Measurements from ENCODE around the gene KCNA10.
A peak's percentile ranks its signal among the peaks of the same experiment; 100 is the strongest.
"Not testable (repeated sequence)": the region's sequence is repeated elsewhere in the genome, so short reads cannot be mapped to it uniquely, and the experiment has no call there.

The KCNA10 gene

GRCh38 chr1:110529011-110529410 is 10.0 kb upstream of the KCNA10 start:
- no peak for DNase-seq

- DNase-seq: no peak
Observed at GRCh38 chr1:110526201-110526780, 7.3 kb upstream of the KCNA10 start.

DNA sequence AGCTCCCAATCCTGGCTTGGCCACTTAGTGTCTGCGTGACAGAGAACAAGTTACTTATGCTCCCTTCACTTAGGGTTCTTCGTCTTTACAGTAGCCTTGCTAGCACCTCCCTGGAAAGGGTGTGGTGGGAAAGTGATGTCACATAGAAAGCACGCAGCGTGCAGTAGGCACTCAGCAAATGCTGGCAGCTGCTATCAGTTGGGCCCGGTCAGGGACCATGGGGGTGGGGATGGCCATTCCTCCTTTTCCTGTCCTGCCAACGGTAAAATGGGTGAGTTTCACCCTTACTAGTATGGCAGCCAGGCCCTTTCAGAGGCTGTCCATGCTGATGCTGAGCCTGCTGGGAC is 6.2 kb upstream of the KCNA10 start:
- DNase-seq: no peak

- DNase-seq: peak; percentile 72
Observed at GRCh38 chr1:110524311-110525248, 5.6 kb upstream of the KCNA10 start.

GRCh38 chr1:110523011-110523410 is 4.0 kb upstream of the KCNA10 start:
- DNase-seq: no peak

DNA sequence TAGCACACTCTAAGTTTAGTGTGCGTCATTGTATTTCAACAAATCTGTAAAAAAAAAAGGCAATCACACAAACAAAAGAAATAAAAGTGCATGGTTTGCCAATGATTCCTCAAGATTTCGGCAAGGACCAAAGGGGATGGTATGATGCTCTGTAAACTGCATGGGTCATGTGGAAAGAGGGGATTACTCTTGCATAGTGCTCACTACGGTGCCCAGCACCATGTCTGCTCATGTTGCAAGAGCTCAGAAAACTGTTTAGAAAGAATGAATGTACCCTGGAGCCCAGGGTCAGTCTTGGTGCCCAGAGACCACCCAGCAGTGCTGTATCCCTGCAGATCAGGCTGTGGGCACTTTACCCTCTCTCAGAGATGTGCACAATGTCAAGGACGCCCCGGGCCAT is 3.6 kb upstream of the KCNA10 start:
- DNase-seq: no peak

GRCh38 chr1:110520827-110521226 is 1.9 kb upstream of the KCNA10 start:
- no peak for DNase-seq

DNA sequence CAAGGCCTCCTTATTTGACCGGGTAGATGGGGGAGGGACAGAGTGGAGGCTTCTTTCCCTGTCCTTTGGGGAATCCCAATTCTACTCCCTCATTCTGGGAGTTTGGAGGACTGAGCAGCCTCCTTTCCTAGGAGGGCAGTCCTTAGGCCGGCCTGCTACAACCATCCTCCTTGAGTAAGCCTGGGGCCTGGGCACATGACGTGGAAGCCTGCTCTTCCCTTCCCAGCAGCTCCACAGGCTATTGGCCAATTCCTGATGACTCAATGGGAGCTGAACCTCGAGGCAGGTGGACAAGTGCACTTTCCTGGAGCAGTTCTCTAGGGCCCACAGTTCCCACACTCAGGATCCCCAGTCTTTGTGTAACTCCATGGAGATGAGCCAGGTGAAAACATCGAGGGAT is 3.1 kb downstream of the KCNA10 start:
- DNase-seq: no peak

DNA sequence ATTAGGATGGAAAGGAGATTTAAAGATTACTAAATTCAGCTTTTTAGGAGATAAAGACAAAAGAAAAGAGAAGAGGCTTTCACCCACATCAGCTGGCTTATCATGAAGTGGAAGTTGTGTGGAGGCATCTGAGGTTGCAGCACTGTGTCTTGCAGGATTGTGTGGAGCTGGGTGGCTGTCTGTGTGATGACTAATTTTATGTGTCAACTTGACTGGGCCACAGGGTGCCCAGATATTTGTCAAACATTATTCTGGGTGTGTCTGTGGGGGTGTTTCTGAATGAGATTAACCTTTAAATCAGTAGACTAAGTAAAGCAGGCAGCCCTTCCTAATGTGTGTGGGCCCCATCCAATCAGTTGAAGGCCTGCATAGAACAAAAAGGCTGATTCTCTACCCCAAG is 3.9 kb downstream of the KCNA10 start:
- no peak for DNase-seq

- no peak for DNase-seq
Observed at GRCh38 chr1:110513511-110513910, 5.5 kb downstream of the KCNA10 start.

DNA sequence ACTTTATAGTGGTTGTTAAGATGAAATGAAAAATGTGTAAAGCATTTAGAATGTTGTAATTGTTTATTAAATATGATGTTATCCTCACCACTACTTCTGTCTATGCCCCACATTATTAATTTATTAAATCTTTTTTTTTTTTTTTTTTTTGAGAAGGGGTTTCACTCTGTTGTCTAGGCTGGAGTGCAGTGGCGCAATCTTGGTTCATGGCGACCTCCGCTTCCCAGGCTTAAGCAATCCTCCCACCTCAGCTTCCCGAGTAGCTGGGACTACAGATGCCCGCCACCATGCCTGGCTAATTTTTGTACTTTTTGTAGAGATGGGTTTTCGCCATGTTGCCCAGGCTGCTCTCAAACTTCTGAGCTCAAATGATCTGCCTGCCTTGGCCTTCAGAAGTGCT is 7.5 kb downstream of the KCNA10 start:
- DNase-seq: no peak

DNA sequence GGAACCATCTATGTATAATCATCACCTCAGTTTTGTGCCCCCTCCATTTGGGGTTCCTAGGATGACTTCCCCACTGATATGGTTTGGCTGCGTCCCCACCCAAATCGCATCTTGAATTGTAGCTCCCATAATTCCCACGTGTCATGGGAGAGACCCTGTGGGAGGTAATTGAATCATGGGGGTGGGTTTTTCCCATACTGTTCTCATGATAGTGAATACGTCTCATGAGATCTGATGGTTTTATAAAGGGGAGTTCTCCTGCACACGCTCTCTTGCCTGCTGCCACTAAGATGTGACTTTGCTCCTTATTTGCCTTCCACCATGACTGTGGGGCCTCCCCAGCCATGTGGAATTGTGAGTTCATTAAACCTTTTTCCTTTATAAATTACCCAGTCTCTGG is 8.1 kb downstream of the KCNA10 start:
- not testable (repeated sequence) for DNase-seq

DNA sequence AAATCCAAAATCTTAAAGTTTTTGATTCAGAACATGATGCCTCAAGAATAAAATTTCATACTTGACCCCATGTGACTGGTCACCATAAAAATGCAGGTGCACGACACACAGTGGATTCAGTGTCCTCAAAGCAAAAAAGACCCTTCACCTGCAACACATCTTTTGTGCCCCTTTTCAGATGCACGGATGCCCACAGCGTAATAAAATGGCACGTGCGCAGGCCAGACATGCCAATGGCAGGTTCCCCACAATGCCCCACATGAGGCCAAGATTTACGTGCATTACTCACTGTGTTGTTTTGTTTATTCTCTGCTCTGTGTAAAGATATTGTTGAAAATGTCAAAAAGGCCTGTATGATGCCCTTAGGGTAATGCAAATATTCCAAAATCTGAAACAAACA is 9.3 kb downstream of the KCNA10 start:
- no peak for DNase-seq

GRCh38 chr1:110508028-110508940 is 10.7 kb downstream of the KCNA10 start:
- DNase-seq: no peak

DNA sequence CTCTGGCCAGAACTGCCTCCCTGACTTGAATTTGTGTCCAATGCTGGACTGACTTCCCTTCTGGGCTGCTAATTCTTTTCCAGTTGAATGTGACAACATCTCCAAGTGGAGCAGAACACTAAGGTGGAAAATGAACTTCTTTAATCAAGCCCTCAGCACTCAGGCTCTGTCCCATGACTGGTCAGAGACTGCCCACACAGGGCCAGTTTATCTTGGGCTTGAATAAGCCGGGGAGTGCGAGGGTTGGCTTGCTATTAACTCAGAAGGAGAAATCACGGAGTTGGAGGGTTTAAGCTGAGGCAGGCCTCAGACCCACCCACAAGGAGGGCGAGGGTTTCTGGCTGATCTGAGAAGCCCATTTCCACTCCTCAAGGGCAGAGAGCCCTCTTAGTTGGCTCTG is 12.4 kb downstream of the KCNA10 start:
- DNase-seq: no peak

- DNase-seq: no peak
Observed at GRCh38 chr1:110505596-110505995, 13.4 kb downstream of the KCNA10 start.

GRCh38 chr1:110504226-110504625 is 14.7 kb downstream of the KCNA10 start:
- no peak for DNase-seq

DNA sequence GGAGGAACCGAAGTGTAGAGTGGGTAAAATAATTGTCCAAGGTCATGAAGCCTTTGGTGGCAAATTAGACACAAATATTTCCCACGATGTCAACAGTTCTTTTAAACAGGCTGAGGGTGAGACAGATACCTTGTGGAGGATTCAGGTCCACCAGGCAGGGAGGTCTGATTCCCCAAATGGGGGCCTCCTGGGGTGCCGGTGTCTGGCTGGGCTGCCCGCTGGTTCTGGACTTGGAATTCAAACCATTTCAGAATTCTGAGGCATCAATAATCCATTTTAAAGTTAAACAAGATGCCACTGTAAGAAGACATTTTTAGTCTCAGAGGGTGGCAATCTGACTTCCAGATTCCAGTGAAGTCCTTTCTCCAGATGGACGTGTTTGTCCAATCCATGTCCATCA is 15.5 kb downstream of the KCNA10 start:
- DNase-seq: no peak

DNA sequence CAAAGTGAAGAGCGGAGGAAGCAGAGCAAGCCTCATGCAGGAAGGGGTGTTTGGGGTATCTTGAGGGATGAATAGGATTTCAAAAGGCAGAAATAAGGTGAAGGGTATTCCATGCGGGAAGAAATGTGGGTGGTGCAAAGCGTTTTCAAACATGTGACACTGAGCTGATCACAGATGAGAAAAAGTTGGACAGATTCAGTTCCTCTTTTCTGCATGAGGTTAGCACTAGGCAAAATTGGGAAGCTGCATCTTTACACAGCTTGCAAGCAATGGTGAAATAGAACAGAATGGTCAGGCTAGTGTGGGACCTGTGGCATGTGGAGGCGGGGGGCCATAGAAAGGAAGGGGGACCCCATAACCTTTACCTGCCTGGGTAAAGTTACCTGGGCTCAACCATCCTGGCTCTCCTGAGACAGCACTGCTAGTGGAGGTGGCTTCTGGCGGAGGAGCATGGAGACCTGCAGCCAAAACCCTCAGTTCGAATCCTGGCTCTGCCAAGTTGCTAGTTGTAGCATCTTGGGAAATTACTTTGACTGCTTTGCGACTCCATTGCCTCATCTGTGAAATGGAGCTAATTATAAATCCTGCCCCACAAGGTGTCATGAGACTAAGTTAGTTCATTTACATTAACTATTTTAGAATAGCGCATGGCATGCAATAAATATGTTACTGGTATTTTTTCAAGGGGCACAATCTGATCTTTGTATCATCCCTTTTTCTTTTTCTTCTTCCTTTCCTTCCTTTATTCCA is 16.4 kb downstream of the KCNA10 start:
- DNase-seq: no peak

DNA sequence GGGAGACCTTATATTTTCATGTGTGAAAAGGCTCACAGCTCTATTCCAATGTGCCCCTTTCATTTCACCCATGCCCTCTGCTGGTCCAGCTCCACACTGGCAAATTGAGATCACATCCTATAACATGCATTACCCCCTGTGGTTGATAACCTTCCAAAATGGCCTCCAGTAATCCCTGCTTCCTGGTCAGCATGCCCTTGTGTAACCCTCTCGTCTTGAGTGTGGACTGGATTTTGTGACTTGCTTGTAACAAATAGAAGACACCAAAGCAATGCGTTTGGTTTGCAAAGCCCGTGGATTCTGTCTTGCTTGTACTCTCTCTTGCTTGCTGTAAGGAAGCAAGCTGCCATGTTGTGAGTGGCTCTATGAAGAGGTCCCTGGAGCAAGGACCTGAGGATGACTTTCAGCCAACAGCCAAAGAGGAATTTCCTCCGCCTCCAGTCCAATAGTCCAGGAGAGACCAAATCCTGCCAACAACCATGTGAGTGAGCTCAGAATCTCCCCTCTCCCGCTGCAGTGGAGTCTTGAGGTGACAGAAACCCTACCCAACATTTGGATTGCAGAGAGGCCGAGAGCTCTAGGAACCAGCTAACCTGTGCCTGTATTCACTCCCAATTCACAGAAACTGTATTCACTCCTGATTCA is 17.4 kb downstream of the KCNA10 start:
- DNase-seq: no peak

- DNase-seq: no peak
Observed at GRCh38 chr1:110498270-110498669, 20.7 kb downstream of the KCNA10 start.

DNA sequence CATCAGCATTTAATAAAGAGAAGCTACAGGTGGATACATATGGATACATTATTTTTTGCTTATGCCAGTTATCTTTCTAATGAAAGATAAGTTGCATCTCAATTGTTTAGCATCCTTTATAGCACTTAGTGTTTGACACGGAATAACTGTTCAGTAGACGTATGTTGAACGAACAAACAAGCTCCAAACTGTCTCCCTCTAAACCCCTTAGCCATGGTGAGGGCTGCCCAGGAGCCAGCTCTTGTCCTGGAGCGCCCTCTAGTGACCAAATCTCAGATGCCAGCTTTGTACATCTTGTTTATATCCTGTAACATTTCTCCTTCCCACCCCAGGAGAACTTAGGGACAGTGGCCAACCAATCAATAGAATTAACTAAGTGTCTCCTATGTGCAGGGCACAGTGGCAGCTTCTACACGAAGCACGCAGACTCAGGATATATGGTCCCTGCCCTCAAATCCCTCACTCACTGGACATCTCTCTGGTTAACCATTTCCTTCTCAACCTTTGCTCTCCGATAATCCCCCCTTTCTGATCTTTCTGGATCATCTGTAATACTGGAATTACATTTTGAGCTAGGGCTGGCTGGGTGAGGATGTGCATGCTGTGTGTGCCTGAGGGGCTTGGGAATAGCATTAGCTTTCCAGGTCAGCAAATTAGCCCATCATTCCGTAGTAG is 22.9 kb downstream of the KCNA10 start:
- peak; percentile 44 for DNase-seq
